Renal cortical epithelial cell (primary cell): ENCODE data around the gene SLC23A2. TPM values are rescaled to one million over a fixed set of nuclear protein-coding genes. Genes with fewer than 3 reads are reported as not detected.

Source experiments
- DNase-seq: peaks from one replicate; pipeline ENCODE4 v3.0.0-alpha.2; 2011; ENCODE audit warnings: low read depth
- total RNA-seq: library from RNA; depleted of rRNA; stranded (reverse); fragments of >200 nt; gene quantifications from 2 replicates; pipeline ENCODE4 v1.2.3, GENCODE V29; 2014

Gene SLC23A2
- total RNA-seq, 1 donor from 2014 or later = 10.8 TPM

GRCh38 chr20:4966826-4967751, 34.2 kb downstream of the SLC23A2 start:
- no peak for DNase-seq

GRCh38 chr20:4962241-4962855, 39.0 kb downstream of the SLC23A2 start:
- DNase-seq = no peak

- DNase-seq = peak; percentile 41
Observed at GRCh38 chr20:4961746-4962145, 39.6 kb downstream of the SLC23A2 start.

- no peak for DNase-seq
Observed at GRCh38 chr20:4959592-4959991, 41.7 kb downstream of the SLC23A2 start.

- DNase-seq = peak; percentile 67
Observed at GRCh38 chr20:4957939-4958362, 43.4 kb downstream of the SLC23A2 start.

- DNase-seq = no peak
Observed at GRCh38 chr20:4957187-4957586, 44.1 kb downstream of the SLC23A2 start.

GRCh38 chr20:4956200-4956810, 45.0 kb downstream of the SLC23A2 start:
- peak; percentile 68 for DNase-seq

GRCh38 chr20:4953881-4954280, 47.4 kb downstream of the SLC23A2 start:
- DNase-seq = no peak

GRCh38 chr20:4952229-4952628, 49.1 kb downstream of the SLC23A2 start:
- DNase-seq = no peak

- peak; percentile 85 for DNase-seq
Observed at GRCh38 chr20:4951299-4951698, 50.0 kb downstream of the SLC23A2 start.

- DNase-seq = no peak
Observed at GRCh38 chr20:4950841-4951240, 50.5 kb downstream of the SLC23A2 start.

- no peak for DNase-seq
Observed at GRCh38 chr20:4950437-4950836, 50.9 kb downstream of the SLC23A2 start.

GRCh38 chr20:4949833-4950178, 51.5 kb downstream of the SLC23A2 start:
- peak; percentile 48 for DNase-seq

GRCh38 chr20:4947817-4948559, 53.3 kb downstream of the SLC23A2 start:
- no peak for DNase-seq

GRCh38 chr20:4946986-4947385, 54.3 kb downstream of the SLC23A2 start:
- DNase-seq = no peak

- no peak for DNase-seq
Observed at GRCh38 chr20:4946585-4946984, 54.7 kb downstream of the SLC23A2 start.

- peak; percentile 53 for DNase-seq
Observed at GRCh38 chr20:4944518-4945313, 56.6 kb downstream of the SLC23A2 start.

- DNase-seq = peak; percentile 23
Observed at GRCh38 chr20:4942331-4942730, 59.0 kb downstream of the SLC23A2 start.

GRCh38 chr20:4937407-4938319, 63.6 kb downstream of the SLC23A2 start:
- no peak for DNase-seq

GRCh38 chr20:4936851-4937406, 64.4 kb downstream of the SLC23A2 start:
- DNase-seq = no peak
